Measurements from ENCODE around the gene B3GALT4.

B3GALT4 gene

GRCh38 chr6:33276864-33277662 lies at the start of gene B3GALT4 (continued):
- TF ChIP-seq ZNF626 (tag by site-specific recombination; IDR thresholded peaks at IDR 0.05) = no peak; the same call in 1 of the 2 replicates
- peak; percentile 58; the same call in 1 of the 2 replicates for TF ChIP-seq ZFP69B (tag by site-specific recombination; IDR thresholded peaks at IDR 0.05)
- TF ChIP-seq ZSCAN18 (tag by site-specific recombination; IDR thresholded peaks at IDR 0.05) = no peak
- no peak for TF ChIP-seq MEIS1 (CRISPR knock-in tag; IDR thresholded peaks at IDR 0.05; ENCODE audit: borderline replicate concordance)
- peak; percentile 97 for TF ChIP-seq CTCF (tag by site-specific recombination; IDR thresholded peaks at IDR 0.05)
- TF ChIP-seq ZNF449 (tag by site-specific recombination; IDR thresholded peaks at IDR 0.05) = peak; percentile 34; the same call in 1 of the 2 replicates
- TF ChIP-seq ZNF324 (tag by site-specific recombination; IDR thresholded peaks at IDR 0.05) = peak; percentile 71; the same call in 1 of the 2 replicates
- no peak for TF ChIP-seq ZNF544 (tag by site-specific recombination; IDR thresholded peaks at IDR 0.05)
- no peak for TF ChIP-seq ZFP41 (tag by site-specific recombination; IDR thresholded peaks at IDR 0.05; ENCODE audit: borderline replicate concordance)
- no peak for TF ChIP-seq RBAK (tag by site-specific recombination; IDR thresholded peaks at IDR 0.05)
- no peak for TF ChIP-seq ZNF701 (tag by site-specific recombination; IDR thresholded peaks at IDR 0.05)
- no peak for TF ChIP-seq ZNF211 (tag by site-specific recombination; IDR thresholded peaks at IDR 0.05; ENCODE audit: low read depth)
- TF ChIP-seq TRIM28 (IDR thresholded peaks at IDR 0.05; ENCODE audit: borderline replicate concordance, low read length) = no peak
- TF ChIP-seq ZNF16 (tag by site-specific recombination; IDR thresholded peaks at IDR 0.05; ENCODE audit: low read depth) = no peak; the same call in 1 of the 2 replicates
- no peak for TF ChIP-seq ZNF830 (tag by site-specific recombination; IDR thresholded peaks at IDR 0.05; ENCODE audit: low read depth)
- TF ChIP-seq ZSCAN23 (tag by site-specific recombination; IDR thresholded peaks at IDR 0.05) = no peak
- no peak for TF ChIP-seq ZNF416 (tag by site-specific recombination; IDR thresholded peaks at IDR 0.05)
- no peak for TF ChIP-seq ZNF521 (tag by site-specific recombination; IDR thresholded peaks at IDR 0.05)
- no peak for TF ChIP-seq TSHZ1 (tag by site-specific recombination; IDR thresholded peaks at IDR 0.05; ENCODE audit: borderline replicate concordance)
- peak; percentile 42; the same call in 1 of the 2 replicates for TF ChIP-seq ZNF394 (tag by site-specific recombination; IDR thresholded peaks at IDR 0.05; ENCODE audit: borderline replicate concordance)
- TF ChIP-seq ZNF558 (tag by site-specific recombination; IDR thresholded peaks at IDR 0.05) = no peak
- no peak for TF ChIP-seq ZNF549 (tag by site-specific recombination; IDR thresholded peaks at IDR 0.05)
- no peak for TF ChIP-seq ZNF645 (tag by site-specific recombination; IDR thresholded peaks at IDR 0.05)
- peak; percentile 91 for TF ChIP-seq ZNF561 (tag by site-specific recombination; IDR thresholded peaks at IDR 0.05; ENCODE audit: borderline replicate concordance)
- no peak for TF ChIP-seq HOXA7 (CRISPR knock-in tag; IDR thresholded peaks at IDR 0.05; ENCODE audit: borderline replicate concordance)
- TF ChIP-seq SALL2 (tag by site-specific recombination; IDR thresholded peaks at IDR 0.05; ENCODE audit: borderline replicate concordance) = no peak
- TF ChIP-seq BCL11B (tag by site-specific recombination; IDR thresholded peaks at IDR 0.05; ENCODE audit: low read depth) = peak; percentile 51; the same call in 1 of the 2 replicates
- no peak for TF ChIP-seq ZNF423 (tag by site-specific recombination; IDR thresholded peaks at IDR 0.05)
- TF ChIP-seq ZNF473 (tag by site-specific recombination; IDR thresholded peaks at IDR 0.05) = no peak
